ENCODE results near the gene BASP1.
"Not testable (repeated sequence)": the region's sequence is repeated elsewhere in the genome, so short reads cannot be mapped to it uniquely, and the experiment has no call there.

The BASP1 gene

DNA sequence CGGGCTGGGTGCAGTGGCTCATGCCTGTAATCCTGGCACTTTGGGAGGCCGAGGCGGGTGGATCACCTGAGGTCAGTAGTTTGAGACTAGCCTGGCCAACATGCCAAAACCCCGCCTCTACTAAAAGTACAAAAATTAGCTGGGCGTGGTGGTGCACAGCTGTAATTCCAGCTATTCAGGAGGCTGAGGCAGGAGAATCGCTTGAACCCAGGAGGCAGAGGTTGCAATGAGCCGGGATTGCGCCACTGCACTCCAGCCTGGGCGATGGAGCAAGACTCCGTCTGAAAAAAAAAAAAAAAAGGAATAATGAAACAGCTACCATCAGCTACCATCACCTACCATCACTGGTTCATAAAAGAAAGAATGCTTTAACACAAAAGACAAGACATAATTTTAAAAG is 25.9 kb upstream of the BASP1 start:
- not testable (repeated sequence) for DNase-seq (ENCODE audit: low spot score)

DNA sequence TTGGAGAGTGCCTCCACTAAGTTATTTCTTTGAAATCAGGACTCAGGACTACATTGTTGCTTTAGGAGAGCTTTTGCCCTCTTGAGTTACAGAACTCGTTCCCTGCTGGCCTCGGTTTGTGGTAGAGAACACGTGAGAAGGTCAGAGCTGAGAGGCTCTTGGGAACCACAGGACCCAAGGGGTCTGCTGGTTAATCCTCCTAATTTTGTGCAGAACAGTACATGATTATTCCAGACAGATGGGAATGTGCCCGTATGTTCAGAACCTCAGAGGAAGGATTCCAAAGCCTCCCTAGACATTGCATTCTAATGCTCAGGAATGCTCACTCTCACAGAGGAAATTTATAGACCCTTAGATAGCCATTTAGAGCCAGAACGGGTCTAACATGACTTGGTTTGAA is 25.2 kb upstream of the BASP1 start:
- no peak for DNase-seq (ENCODE audit: low spot score)

DNA sequence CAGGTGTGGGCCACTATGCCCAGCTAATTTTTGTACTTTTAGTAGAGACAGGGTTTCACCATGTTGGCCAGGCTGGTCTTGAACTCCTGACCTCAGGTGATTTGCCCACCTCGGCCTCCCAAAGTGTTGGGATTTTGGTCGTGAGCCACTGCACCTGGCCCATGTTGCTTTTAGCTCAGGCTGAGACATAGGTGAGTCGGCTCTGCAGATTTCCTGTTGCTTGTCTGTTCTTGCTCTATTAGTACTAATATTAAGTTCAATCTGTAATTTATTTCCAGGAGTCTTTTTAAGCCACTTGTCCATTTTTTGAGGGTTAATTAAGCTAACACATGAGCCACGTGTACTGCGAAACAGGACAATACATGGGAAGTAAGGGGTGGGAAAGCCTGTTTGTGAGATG is 21.4 kb upstream of the BASP1 start:
- no peak for DNase-seq (ENCODE audit: low spot score)

DNA sequence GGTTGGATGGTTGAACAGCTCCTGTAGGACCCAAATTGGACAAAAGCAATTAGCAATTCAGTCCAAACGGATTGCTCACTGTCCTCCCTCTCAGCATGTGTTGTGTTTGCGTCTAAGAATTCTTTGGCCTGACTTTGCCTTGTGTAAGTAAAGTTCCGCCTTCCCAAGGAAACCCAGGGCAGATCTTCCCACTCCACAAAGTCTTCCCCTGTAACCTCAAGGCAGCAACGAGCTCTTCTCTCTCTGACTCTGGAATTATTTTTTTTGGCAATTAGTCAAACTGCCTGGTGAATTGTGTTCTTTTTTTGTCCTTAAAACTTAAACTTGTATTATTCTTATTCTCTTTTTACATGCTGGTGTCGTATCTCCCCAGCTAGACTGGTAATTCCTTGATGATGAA is 20.7 kb upstream of the BASP1 start:
- no peak for DNase-seq (ENCODE audit: low spot score)

GRCh38 chr5:17203329-17204132 is 13.9 kb upstream of the BASP1 start:
- DNase-seq (ENCODE audit: low spot score): peak; percentile 67

DNA sequence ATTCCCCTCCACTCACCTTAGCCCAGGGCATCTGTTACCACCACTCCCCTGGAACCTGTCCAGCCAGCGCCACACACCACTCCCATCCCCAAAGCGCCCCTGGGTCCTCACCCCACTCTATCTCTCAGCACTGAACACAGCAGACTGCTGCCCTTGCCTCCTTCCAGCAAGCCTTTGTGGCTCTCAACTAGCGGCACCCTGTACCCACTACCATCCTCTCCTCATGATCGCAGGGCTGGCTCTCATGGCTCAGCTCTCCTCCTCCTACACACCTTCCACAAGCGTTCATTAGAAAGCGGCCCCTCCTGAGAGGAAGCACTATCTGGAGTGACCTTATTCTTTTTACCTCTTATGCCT is 13.3 kb upstream of the BASP1 start:
- DNase-seq (ENCODE audit: low spot score): no peak

DNA sequence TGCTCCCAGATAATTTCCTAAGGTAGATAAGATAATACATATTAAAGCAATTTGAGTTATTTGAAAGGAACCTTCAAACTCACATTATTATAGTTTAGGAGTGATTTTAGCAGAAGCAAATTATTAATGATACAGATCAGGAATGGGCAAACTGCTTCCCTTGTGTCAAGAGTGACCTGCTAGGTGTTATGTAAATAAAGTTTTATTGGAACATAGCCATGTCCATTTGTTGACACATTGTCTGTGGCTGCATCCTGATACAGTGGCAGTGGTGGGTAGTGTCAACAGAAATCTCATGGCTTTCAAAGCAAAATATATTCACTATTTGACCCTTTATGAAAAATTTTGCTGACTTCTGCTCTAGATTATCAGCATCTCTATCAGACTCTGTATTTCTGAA is 11.4 kb upstream of the BASP1 start:
- DNase-seq (ENCODE audit: low spot score): no peak

GRCh38 chr5:17212191-17212590 is 5.2 kb upstream of the BASP1 start:
- DNase-seq (ENCODE audit: low spot score): no peak

DNA sequence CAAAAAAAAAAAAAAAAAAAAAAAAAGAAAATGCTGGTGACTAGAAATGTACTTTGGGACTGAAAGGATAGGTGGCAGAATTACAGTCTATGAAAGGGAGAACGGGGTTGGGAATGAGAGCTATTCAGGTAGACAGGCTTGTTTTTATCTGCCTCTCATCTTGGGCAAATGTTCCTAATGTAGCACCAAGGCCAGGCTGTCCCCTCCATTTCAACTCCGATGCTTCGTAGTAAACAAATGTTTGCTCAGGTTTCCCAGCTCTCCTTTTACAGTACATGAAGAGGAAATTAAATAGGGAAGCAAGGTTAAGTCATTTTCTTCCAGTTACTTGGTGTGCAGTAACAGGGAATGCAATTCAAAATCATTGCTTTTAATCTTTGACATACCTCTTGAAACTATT is 4.4 kb upstream of the BASP1 start:
- no peak for DNase-seq (ENCODE audit: low spot score)

DNA sequence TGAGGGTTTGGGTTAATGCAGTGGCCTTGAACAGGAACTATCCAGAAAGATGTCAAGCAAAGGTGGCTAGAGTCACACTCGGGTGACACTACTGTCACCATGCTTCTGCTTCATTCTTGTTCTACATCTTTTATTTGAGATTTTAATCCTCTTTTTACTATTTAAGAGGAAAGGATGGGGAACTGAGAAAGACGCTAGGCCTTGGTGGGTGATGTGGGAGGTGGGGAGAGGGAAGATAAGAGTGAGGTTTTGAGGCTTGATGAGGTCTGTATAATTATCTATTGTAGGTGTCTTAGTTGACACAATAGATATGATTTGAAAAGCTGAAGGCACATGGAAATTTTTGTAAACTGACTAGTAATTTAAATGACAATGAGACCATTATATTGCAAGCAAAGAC is 3.5 kb upstream of the BASP1 start:
- DNase-seq (ENCODE audit: low spot score): no peak

- no peak for DNase-seq (ENCODE audit: low spot score)
Measured at GRCh38 chr5:17214893-17215292, 2.5 kb upstream of the BASP1 start.

GRCh38 chr5:17215361-17215760 is 2.1 kb upstream of the BASP1 start:
- no peak for DNase-seq (ENCODE audit: low spot score)

GRCh38 chr5:17216176-17216973 is 1.1 kb upstream of the BASP1 start:
- DNase-seq (ENCODE audit: low spot score): peak; percentile 69

DNA sequence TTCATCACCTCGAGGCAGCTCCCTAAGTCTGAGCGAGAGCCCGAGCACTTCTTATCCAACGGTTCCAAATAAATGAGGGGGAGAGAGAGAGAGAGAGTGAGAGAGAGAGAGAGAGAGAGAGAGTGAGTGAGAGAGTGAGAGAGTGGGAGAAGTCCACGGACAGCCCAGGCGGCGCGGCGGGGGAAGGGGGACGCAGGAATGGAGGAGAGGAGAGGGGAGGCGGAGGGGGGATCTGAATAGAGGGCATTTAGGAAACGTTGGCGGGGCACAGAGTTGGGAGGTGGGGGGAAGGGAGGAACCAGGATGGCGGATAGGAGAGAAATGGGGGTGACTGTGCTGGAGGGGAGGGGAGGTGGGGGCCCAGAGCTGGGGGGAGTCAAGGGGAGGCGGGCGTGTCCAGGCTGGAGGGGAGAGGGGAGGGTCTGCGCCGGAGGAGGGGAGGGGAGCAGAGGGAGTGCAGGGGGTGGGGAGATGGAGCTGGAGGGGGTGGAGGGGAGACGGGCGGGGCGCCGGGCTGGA is 398 bp upstream of the BASP1 start:
- peak; percentile 56 for DNase-seq (ENCODE audit: low spot score)

GRCh38 chr5:17218353-17219005 is 1.0 kb downstream of the BASP1 start:
- DNase-seq (ENCODE audit: low spot score): peak; percentile 53

DNA sequence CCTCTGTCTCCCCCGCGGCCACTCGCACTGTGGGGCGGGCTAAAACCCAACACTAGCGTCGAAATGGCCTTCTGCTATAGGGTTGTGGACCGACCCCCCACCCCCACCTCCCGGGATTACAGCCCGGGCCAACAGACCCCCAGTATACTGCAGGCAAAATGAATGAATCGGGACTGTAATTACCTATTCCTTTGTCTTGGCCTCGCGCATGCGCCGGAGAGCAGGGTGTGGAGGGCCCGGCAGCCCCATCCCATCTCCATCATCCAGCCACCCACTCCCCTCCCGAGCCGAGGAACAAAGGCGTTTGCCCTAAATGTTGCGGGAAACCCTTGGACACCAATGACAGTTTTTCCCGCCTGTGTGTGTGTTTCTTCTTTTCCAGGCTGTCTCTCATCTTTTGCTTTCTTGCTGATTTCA is 1.6 kb downstream of the BASP1 start:
- DNase-seq (ENCODE audit: low spot score): peak; percentile 31

GRCh38 chr5:17219469-17219868 is 2.0 kb downstream of the BASP1 start:
- DNase-seq (ENCODE audit: low spot score): no peak

DNA sequence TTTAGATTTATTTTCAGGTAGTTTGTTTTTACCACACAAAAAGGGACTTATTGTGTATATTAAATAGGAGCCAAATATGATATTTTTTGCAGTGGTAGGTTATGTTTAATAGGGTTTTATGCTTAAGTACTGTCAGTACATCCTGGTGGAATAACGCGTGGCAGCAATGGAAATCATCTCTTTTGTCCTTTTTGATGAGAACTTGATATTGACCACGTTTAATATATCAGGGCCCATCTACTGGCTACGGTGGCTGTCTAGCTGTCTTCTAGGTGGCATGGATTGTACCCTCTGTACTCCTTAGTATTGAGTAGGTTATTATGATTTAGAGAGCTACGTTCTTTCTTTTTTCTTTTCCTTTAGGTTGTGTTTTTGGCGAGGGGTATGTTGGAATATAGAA is 2.6 kb downstream of the BASP1 start:
- no peak for DNase-seq (ENCODE audit: low spot score)

DNA sequence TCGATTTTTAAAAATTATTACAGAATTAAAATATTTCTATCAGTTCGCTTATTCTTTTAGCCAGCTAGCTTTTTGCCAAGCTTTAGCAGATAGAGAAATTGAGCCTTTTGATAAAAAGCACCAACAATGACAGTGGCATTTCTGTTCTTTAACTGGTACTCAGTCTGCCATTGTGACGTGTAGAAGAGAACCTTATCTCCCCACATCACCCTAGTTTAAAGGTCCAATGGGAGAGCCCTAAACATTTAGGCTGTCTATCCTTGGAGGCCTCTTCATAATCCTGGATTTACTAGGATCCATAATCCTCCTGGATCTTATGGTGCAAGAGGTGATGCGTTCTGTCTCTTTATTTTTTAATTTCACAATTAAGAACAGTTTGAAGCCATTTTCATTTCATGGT is 3.0 kb downstream of the BASP1 start:
- DNase-seq (ENCODE audit: low spot score): no peak

DNA sequence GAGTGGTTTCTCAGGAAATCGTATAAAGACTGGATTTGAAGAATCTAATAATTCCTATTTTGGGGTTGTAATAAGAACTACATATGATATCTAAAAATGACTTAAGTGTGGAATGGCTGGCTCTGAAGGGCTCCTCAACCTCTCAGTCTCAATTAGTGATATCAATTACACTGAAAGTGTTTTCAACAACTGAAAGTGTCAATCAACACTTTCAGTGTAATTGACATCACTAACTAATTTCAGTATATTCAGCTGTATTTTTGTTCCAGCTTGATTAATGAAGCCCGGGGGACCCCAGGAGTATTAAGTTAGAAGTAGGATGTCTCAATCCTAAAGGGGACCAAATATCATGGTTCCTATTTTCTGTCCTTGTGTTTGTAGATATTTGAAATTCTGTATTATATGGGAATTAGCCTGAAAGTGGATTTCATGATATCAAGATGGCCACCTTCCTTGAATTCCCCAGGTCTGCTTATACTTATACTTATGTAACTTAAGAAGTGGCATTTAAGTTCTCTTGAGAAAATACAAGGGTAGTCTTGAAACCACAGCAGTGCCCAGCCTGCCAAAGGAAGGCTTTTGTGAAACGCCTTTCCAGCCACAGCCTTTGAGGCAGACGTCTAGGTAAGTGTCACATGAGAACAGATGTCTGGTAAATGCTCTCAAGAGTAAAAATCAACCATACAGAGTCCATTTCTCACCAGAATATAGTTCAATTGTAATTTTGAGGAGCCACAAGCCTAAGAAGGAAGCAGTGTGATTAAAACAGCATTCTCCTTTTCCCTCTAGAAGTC is 4.6 kb downstream of the BASP1 start:
- DNase-seq (ENCODE audit: low spot score): no peak

- DNase-seq (ENCODE audit: low spot score): no peak
Measured at GRCh38 chr5:17222664-17223063, 5.2 kb downstream of the BASP1 start.

Data from D341Med (cell line).